ENCODE data around the gene TPRG1L. TPM values are rescaled to one million over a fixed set of nuclear protein-coding genes. Genes with fewer than 3 reads are reported as not detected.

TPRG1L gene
- total and polyA plus RNA-seq, 10 of the 15 experiments (the other 5 are each of a cell fraction or from before 2014, with no cell fraction given) = 1.5 to 16.5 (median 8.0) TPM

- no peak for TF ChIP-seq BCL3 (IDR thresholded peaks at IDR 0.05; ENCODE audit: borderline replicate concordance, insufficient read depth, low read depth, low read length, poor library complexity, severe bottlenecking)
- TF ChIP-seq CEBPB (IDR thresholded peaks at IDR 0.05; ENCODE audit: borderline replicate concordance in 1 of 2, low read depth in 2 of 2, low read length in 2 of 2) = no peak
- TF ChIP-seq BACH1 (IDR thresholded peaks at IDR 0.05; ENCODE audit: borderline replicate concordance) = no peak; the same call in 1 of the 2 replicates
- peak; percentile 93 for TF ChIP-seq ZBTB40 (IDR thresholded peaks at IDR 0.05; ENCODE audit: borderline replicate concordance)
- peak; percentile 21; the same call in 1 of the 2 replicates for TF ChIP-seq NRF1 (conservative IDR thresholded peaks at IDR 0.05; ENCODE audit: low read depth, low read length)
- no peak for TF ChIP-seq BCL11A (IDR thresholded peaks at IDR 0.05; ENCODE audit: low read depth, low read length)
- TF ChIP-seq CHD1 (IDR thresholded peaks at IDR 0.05; ENCODE audit: low read depth, low read length) = no peak
- TF ChIP-seq HDGF (IDR thresholded peaks at IDR 0.05) = peak; percentile 51; the same call in 1 of the 2 replicates
- TF ChIP-seq ZNF274 (IDR thresholded peaks at IDR 0.05; ENCODE audit: insufficient read depth, insufficient read length) = no peak
- TF ChIP-seq YBX1 (IDR thresholded peaks at IDR 0.05) = no peak
- TF ChIP-seq PKNOX1 (IDR thresholded peaks at IDR 0.05) = peak; percentile 97
- TF ChIP-seq SIX5 (IDR thresholded peaks at IDR 0.05; ENCODE audit: low read depth, low read length, severe bottlenecking) = no peak
- TF ChIP-seq ZNF24 (IDR thresholded peaks at IDR 0.05) = no peak
- no peak for TF ChIP-seq CBX3 (IDR thresholded peaks at IDR 0.05; ENCODE audit: borderline replicate concordance, low read depth)
- TF ChIP-seq CHD2 (IDR thresholded peaks at IDR 0.05; ENCODE audit: borderline replicate concordance, low read depth, low read length) = peak; percentile 91
- TF ChIP-seq CEBPZ (IDR thresholded peaks at IDR 0.05; ENCODE audit: low read depth, low read length) = peak; percentile 60; the same call in 1 of the 2 replicates
- TF ChIP-seq RAD51 (IDR thresholded peaks at IDR 0.05) = peak; percentile 46; the same call in 1 of the 2 replicates
- TF ChIP-seq TCF7 (IDR thresholded peaks at IDR 0.05; ENCODE audit: borderline replicate concordance) = no peak
- TF ChIP-seq EP300 (IDR thresholded peaks at IDR 0.05; ENCODE audit: borderline replicate concordance in 1 of 2, control insufficient read depth in 1 of 2, low read depth in 2 of 2, low read length in 2 of 2) = no peak
Observed at GRCh38 chr1:3624200-3625136, at the start of gene TPRG1L (continued).

Data from GM12878 (cell line).